H1 (cell line): Measurements from ENCODE around the gene DAP. TPM values are rescaled to one million over a fixed set of nuclear protein-coding genes. Genes with fewer than 3 reads are reported as not detected.

Experiments
- ASH2L ChIP-seq: fragments of 200-600, 300-600 bp; sonication (generic); IDR thresholded peaks from one replicate; pipeline ENCODE4 v1.7.1; 2017; ENCODE audit warnings: low read length
- MAFK ChIP-seq: IDR thresholded peaks from 2 replicates; pipeline ENCODE4 v1.6.1; 2012; ENCODE audit warnings: low read depth, mild to moderate bottlenecking, improper control_type of control experiment, low read length
- TAF1 ChIP-seq: IDR thresholded peaks from 2 replicates; pipeline ENCODE4 v1.6.1; 2011; ENCODE audit warnings: mild to moderate bottlenecking, low read depth, low read length
- polyA plus RNA-seq, 7 experiments: library from polyadenylated mRNA; depleted of rRNA in 3 of 7; stranded (reverse) in 5 of 7; unstranded in 2 of 7; fragments of >200 nt in 5 of 7; fragments of 200-250 nt in 2 of 7; gene quantifications; 1 replicate in 5 of 7; 2 replicates in 1 of 7; 4 replicates in 1 of 7; pipeline versions ENCODE4 v1.2.1 to v1.2.3, GENCODE V29; 2011 to 2013; ENCODE audit warnings: missing spikeins in 2 of 7, mixed read lengths in 2 of 7
- total RNA-seq: library from RNA; stranded (reverse); fragmentation: NEBNext Ultra II Directional; extraction: Animal tissue kit (Norgen Biotek cat#: 25700); gene quantifications from 2 replicates; pipeline ENCODE4 v1.2.1, GENCODE V29; 2021
- TF ChIP-seq, protein P1 (sequence below), 3 experiments: IDR thresholded peaks; 1 replicate in 2 of 3; 2 replicates in 1 of 3; pipeline versions ENCODE4 v1.5.1 to v1.6.1; 2011; ENCODE audit warnings: low read length in 3 of 3, mild to moderate bottlenecking in 3 of 3, inconsistent platforms in 2 of 3, low read depth in 1 of 3, moderate library complexity in 1 of 3; ENCODE audit not compliant: insufficient read depth in 1 of 3; ENCODE audit errors: control extremely low read depth in 1 of 3

DAP gene
- total and polyA plus RNA-seq, 2 of the 8 experiments (the other 6 are each of a cell fraction or from before 2014, with no cell fraction given) = 26.2 to 44.4 TPM

DNA sequence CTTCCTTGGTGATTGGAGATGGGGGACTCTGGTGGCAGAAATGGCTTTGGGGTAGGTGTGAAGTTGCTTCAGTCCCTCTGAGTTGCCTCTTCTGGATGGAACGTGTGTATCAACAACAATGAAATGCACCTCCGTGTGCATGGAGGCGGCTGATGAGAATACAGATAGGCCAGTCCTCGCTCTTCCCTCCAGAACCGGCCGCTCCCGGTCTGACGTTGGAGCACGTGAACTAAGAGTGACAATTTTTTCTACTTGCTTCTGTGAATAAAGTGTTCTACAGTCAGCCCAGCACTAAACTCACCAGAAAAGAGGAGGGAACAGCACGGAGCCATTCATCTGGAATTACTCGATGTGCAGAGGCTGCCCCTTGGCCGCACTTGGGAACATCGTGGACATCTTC, 106.5 kb downstream of the DAP start (continued):
- TF ChIP-seq, protein P1, sequence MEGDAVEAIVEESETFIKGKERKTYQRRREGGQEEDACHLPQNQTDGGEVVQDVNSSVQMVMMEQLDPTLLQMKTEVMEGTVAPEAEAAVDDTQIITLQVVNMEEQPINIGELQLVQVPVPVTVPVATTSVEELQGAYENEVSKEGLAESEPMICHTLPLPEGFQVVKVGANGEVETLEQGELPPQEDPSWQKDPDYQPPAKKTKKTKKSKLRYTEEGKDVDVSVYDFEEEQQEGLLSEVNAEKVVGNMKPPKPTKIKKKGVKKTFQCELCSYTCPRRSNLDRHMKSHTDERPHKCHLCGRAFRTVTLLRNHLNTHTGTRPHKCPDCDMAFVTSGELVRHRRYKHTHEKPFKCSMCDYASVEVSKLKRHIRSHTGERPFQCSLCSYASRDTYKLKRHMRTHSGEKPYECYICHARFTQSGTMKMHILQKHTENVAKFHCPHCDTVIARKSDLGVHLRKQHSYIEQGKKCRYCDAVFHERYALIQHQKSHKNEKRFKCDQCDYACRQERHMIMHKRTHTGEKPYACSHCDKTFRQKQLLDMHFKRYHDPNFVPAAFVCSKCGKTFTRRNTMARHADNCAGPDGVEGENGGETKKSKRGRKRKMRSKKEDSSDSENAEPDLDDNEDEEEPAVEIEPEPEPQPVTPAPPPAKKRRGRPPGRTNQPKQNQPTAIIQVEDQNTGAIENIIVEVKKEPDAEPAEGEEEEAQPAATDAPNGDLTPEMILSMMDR (IDR thresholded peaks at IDR 0.05; ENCODE audit: control extremely low read depth in 1 of 3, insufficient read depth in 1 of 3, low read depth in 1 of 3, low read length in 3 of 3) = no peak
- no peak for TF ChIP-seq MAFK
- TF ChIP-seq ASH2L = no peak
- TF ChIP-seq TAF1 = no peak
